SK-N-SH (cell line): Measurements from ENCODE around the gene ANO2. TPM values are rescaled to one million over a fixed set of nuclear protein-coding genes. Genes with fewer than 3 reads are reported as not detected.

Experiments used
- CTCF ChIA-PET: fragments of 300-600, 350-600 bp; formaldehyde crosslinking; extraction: SDS; loops from one replicate; lab custom pipeline; 2021; lab: Yijun Ruan, JAX
- POLR2A ChIA-PET: fragments of 350-600 bp; sonication (Branson Sonifier 250); formaldehyde crosslinking; extraction: SDS; loops from one replicate; lab custom pipeline; 2020; ENCODE audit warnings: antibody characterized with exemption, inconsistent platforms; lab: Yijun Ruan, JAX
- DNase-seq: peaks from one replicate; pipeline ENCODE4 v3.0.0; 2012
- H2AFZ ChIP-seq: fragments of 200-600 bp; sonication (generic); 2 replicates; pipeline ENCODE4 v1.8.1; 2016; ENCODE audit warnings: antibody characterized with exemption, mild to moderate bottlenecking, low read depth
- H3F3A ChIP-seq: fragments of 200-600 bp; sonication (generic); replicated peaks from 2 replicates; pipeline ENCODE3; 2016; ENCODE audit warnings: antibody characterized with exemption, mild to moderate bottlenecking; ENCODE audit not compliant: insufficient read depth
- H3K27ac ChIP-seq, 2 experiments: fragments of 200-500 bp in 1 of 2; fragments of 200-600 bp in 1 of 2; sonication (Bioruptor generic) in 1 of 2; sonication (generic), shearing (Covaris generic) in 1 of 2; 2 replicates each; pipeline versions ENCODE4 v1.5.1 to v1.6.1; 2014 to 2016; ENCODE audit warnings: low read depth in 2 of 2, inconsistent platforms in 1 of 2, low read length in 1 of 2, mild to moderate bottlenecking in 1 of 2, mixed read lengths in 1 of 2
- H3K27me3 ChIP-seq: fragments of 200-600 bp; sonication (generic), shearing (Covaris generic); 2 replicates; pipeline ENCODE4 v1.6.1; 2016; ENCODE audit warnings: mixed run types; ENCODE audit not compliant: insufficient read depth
- H3K36me3 ChIP-seq, 2 experiments: fragments of 200-500 bp in 1 of 2; fragments of 200-600 bp in 1 of 2; sonication (Bioruptor generic) in 1 of 2; sonication (generic) in 1 of 2; replicated peaks in 1 of 2; 2 replicates each; pipeline versions ENCODE3 to v1.5.1; 2014 to 2016; ENCODE audit warnings: low read length in 1 of 2, mild to moderate bottlenecking in 1 of 2; ENCODE audit not compliant: insufficient read depth in 2 of 2, control insufficient read depth in 1 of 2
- H3K4me1 ChIP-seq, 2 experiments: fragments of 200-500 bp in 1 of 2; fragments of 200-600 bp in 1 of 2; sonication (Bioruptor generic) in 1 of 2; sonication (generic), shearing (Covaris generic) in 1 of 2; 2 replicates each; pipeline versions ENCODE4 v1.5.1 to v1.6.1; 2014 to 2016; ENCODE audit warnings: low read depth in 1 of 2, low read length in 1 of 2, mixed run types in 1 of 2; ENCODE audit not compliant: insufficient read depth in 2 of 2, control insufficient read depth in 1 of 2
- H3K4me2 ChIP-seq: fragments of 200-600 bp; sonication (generic), shearing (Covaris generic); 2 replicates; pipeline ENCODE4 v1.6.1; 2017; ENCODE audit warnings: mixed run types
- H3K4me3 ChIP-seq, 2 experiments: fragments of 200-500 bp in 1 of 2; fragments of 200-600 bp in 1 of 2; sonication (Bioruptor generic) in 1 of 2; sonication (generic), shearing (Covaris generic) in 1 of 2; 2 replicates each; pipeline versions ENCODE4 v1.5.1 to v1.8.1; 2014 to 2016; ENCODE audit warnings: low read depth in 2 of 2, inconsistent platforms in 1 of 2, low read length in 1 of 2, mild to moderate bottlenecking in 1 of 2, mixed read lengths in 1 of 2, moderate library complexity in 1 of 2
- H3K79me2 ChIP-seq: fragments of 200-600 bp; sonication (generic); 2 replicates; pipeline ENCODE4 v1.8.1; 2017; ENCODE audit warnings: mild to moderate bottlenecking; ENCODE audit not compliant: insufficient read depth
- H3K9ac ChIP-seq: fragments of 200-600 bp; sonication (generic); 2 replicates; pipeline ENCODE4 v1.6.1; 2017; ENCODE audit warnings: mixed run types
- H3K9me2 ChIP-seq: fragments of 200-600 bp; sonication (generic); 2 replicates; pipeline ENCODE4 v1.6.1; 2017; ENCODE audit warnings: mixed run types
- H3K9me3 ChIP-seq: fragments of 200-600 bp; sonication (generic); 2 replicates; pipeline ENCODE4 v1.6.1; 2017; ENCODE audit warnings: mixed run types, mild to moderate bottlenecking, moderate library complexity
- H4K20me1 ChIP-seq: fragments of 200-600 bp; sonication (generic); 2 replicates; pipeline ENCODE4 v1.6.1; 2017; ENCODE audit warnings: mild to moderate bottlenecking, mixed run types; ENCODE audit not compliant: insufficient read depth
- CHD2 ChIP-seq: fragments of 150-350 bp; IDR thresholded peaks from 2 replicates; pipeline ENCODE4 v1.6.1; 2018; ENCODE audit warnings: low read length; ENCODE audit not compliant: partially characterized antibody
- EZH2phosphoT487 ChIP-seq: fragments of 200-600 bp; sonication (generic); IDR thresholded peaks from 2 replicates; pipeline ENCODE4 v1.6.1; 2017; ENCODE audit warnings: low read depth, mixed run types, mild to moderate bottlenecking, antibody characterized with exemption, moderate library complexity, borderline replicate concordance
- FOXM1 ChIP-seq: IDR thresholded peaks from 2 replicates; pipeline ENCODE4 v1.4.0; 2012; ENCODE audit warnings: low read depth, mild to moderate bottlenecking
- MEF2A ChIP-seq: IDR thresholded peaks from 2 replicates; pipeline ENCODE4 v1.4.0; 2012; ENCODE audit warnings: low read depth, borderline replicate concordance
- MXI1 ChIP-seq: IDR thresholded peaks from 2 replicates; pipeline ENCODE4 v1.6.1; 2012; ENCODE audit warnings: mild to moderate bottlenecking, low read depth, low read length, improper control_type of control experiment
- NRF1 ChIP-seq: IDR thresholded peaks from 2 replicates; pipeline ENCODE4 v1.6.1; 2012; ENCODE audit warnings: low read depth, mild to moderate bottlenecking, low read length
- RXRA ChIP-seq: IDR thresholded peaks from 2 replicates; pipeline ENCODE4 v1.4.0; 2012; ENCODE audit warnings: low read depth, mild to moderate bottlenecking, borderline replicate concordance
- TAF1 ChIP-seq: IDR thresholded peaks from 2 replicates; pipeline ENCODE4 v1.6.1; 2012; ENCODE audit warnings: low read depth, mild to moderate bottlenecking, low read length, moderate library complexity, borderline replicate concordance
- TCF12 ChIP-seq: IDR thresholded peaks from 2 replicates; pipeline ENCODE4 v1.4.0; 2012
- WGBS: methylation state at CpG from one replicate; pipeline ENCODE4 v1.1.6; 2017; ENCODE audit warnings: low lambda C conversion rate; 5-methylcytosine and 5-hydroxymethylcytosine counted together
- polyA plus RNA-seq, 3 experiments: library from polyadenylated mRNA; depleted of rRNA; stranded (reverse); fragments of >200 nt; gene quantifications; 2 replicates each; pipeline ENCODE4 v1.2.3, GENCODE V29; 2012
- TF ChIP-seq, protein P1 (sequence below): fragments of 150-350 bp; IDR thresholded peaks from 2 replicates; pipeline ENCODE4 v1.6.1; 2017; ENCODE audit warnings: antibody characterized with exemption, low read length, low read depth, borderline replicate concordance
- TF ChIP-seq, protein P2 (sequence below): fragments of 200-600 bp; sonication (generic); IDR thresholded peaks from 2 replicates; pipeline ENCODE4 v1.6.1; 2017; ENCODE audit warnings: antibody characterized with exemption, mild to moderate bottlenecking, moderate library complexity
- TF ChIP-seq, protein P3 (sequence below): IDR thresholded peaks from 2 replicates; pipeline ENCODE4 v1.4.0; 2012; ENCODE audit warnings: low read depth, borderline replicate concordance

ANO2 gene
- polyA plus RNA-seq, 1 of the 3 experiments (the other 2 are of a cell fraction) = not detected

DNA sequence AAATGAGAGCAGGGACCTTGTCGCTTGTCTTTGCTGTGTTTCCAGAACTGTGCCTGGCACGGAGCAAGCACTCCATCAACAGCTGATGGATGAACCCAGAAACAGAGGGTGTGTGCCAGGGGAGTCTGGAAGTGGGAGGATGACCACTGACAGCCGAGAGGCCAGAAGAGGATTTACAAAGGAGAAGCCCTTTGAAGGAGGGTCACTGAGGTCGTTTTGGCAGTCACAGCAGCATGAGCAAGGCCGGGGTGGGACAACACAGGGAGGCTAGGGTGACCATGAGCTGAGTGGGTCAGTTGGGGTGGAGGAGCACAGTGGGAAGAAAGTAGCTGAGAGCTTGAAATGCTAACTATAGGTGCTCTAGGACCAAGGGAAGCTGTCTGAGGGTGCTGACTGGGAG is 313.6 kb downstream of the ANO2 start:
- no peaks in the 10 kb centered on the region for H3F3A ChIP-seq
- H3K27ac ChIP-seq = no peak overlapping the region
- H3K4me3 ChIP-seq = no peak overlapping the region
- TF ChIP-seq MXI1 (no peak), EZH2phosphoT487 (no peak), TAF1 (no peak), FOXM1 (no peak), CHD2 (no peak), RXRA (no peak), MEF2A (no peak)
- TF ChIP-seq, protein P1, sequence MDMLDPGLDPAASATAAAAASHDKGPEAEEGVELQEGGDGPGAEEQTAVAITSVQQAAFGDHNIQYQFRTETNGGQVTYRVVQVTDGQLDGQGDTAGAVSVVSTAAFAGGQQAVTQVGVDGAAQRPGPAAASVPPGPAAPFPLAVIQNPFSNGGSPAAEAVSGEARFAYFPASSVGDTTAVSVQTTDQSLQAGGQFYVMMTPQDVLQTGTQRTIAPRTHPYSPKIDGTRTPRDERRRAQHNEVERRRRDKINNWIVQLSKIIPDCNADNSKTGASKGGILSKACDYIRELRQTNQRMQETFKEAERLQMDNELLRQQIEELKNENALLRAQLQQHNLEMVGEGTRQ = no peak
- TF ChIP-seq, protein P2, sequence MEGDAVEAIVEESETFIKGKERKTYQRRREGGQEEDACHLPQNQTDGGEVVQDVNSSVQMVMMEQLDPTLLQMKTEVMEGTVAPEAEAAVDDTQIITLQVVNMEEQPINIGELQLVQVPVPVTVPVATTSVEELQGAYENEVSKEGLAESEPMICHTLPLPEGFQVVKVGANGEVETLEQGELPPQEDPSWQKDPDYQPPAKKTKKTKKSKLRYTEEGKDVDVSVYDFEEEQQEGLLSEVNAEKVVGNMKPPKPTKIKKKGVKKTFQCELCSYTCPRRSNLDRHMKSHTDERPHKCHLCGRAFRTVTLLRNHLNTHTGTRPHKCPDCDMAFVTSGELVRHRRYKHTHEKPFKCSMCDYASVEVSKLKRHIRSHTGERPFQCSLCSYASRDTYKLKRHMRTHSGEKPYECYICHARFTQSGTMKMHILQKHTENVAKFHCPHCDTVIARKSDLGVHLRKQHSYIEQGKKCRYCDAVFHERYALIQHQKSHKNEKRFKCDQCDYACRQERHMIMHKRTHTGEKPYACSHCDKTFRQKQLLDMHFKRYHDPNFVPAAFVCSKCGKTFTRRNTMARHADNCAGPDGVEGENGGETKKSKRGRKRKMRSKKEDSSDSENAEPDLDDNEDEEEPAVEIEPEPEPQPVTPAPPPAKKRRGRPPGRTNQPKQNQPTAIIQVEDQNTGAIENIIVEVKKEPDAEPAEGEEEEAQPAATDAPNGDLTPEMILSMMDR = no peak
- TF ChIP-seq, protein P3, sequence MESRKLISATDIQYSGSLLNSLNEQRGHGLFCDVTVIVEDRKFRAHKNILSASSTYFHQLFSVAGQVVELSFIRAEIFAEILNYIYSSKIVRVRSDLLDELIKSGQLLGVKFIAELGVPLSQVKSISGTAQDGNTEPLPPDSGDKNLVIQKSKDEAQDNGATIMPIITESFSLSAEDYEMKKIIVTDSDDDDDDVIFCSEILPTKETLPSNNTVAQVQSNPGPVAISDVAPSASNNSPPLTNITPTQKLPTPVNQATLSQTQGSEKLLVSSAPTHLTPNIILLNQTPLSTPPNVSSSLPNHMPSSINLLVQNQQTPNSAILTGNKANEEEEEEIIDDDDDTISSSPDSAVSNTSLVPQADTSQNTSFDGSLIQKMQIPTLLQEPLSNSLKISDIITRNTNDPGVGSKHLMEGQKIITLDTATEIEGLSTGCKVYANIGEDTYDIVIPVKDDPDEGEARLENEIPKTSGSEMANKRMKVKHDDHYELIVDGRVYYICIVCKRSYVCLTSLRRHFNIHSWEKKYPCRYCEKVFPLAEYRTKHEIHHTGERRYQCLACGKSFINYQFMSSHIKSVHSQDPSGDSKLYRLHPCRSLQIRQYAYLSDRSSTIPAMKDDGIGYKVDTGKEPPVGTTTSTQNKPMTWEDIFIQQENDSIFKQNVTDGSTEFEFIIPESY = no peak
- TF ChIP-seq, all 33 proteins: peak for 0
- H2AFZ ChIP-seq = no peak overlapping the region
- H3K79me2 ChIP-seq = no peaks in the 10 kb centered on the region
- H3K4me2 ChIP-seq = no peak overlapping the region
- H3K4me1 ChIP-seq = no peaks in the 10 kb centered on the region
- POLR2A ChIA-PET = no interaction called here
- H3K9me3 ChIP-seq = no peaks in the 10 kb centered on the region
- no peak overlapping the region for H3K9ac ChIP-seq
- 0% methylated on average over 5 of the region's 5 CpGs for WGBS
- peaks cover 93% of the 10 kb centered on the region; the same call in 1 of the 2 replicates for H3K27me3 ChIP-seq
- CTCF ChIA-PET = no interaction called here
- no peaks in the 10 kb centered on the region for H3K9me2 ChIP-seq
- no peaks in the 10 kb centered on the region for H3K36me3 ChIP-seq
- H4K20me1 ChIP-seq = no peaks in the 10 kb centered on the region
- DNase-seq = no peak

DNA sequence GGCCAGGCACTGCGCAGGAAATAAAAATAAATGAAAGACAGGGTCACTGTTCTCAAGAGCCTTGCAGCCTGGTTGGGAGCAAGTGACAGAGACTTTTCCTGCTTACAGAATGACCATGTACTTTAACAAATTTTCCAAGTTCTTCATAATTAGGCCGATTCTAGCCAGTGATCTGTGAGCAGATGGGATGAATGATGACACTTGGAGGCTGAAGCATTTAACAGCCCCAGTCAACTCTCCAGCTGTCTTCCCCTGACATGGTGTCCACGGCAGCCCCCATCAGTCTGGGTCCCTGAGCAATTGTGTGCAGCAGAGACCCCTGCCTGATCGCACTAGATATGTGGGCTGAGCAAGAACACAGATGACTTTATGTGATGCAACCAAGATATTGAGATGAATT is 314.3 kb downstream of the ANO2 start:
- no peak for DNase-seq
- Histone ChIP-seq H3K79me2 (no peaks in the 10 kb centered on the region), H4K20me1 (no peaks in the 10 kb centered on the region), H3K4me1 (no peaks in the 10 kb centered on the region), H3K4me3 (no peak overlapping the region)
- CTCF ChIA-PET = no interaction called here
- TF ChIP-seq TCF12 (no peak), NRF1 (no peak)
- TF ChIP-seq, protein P2 = no peak
- TF ChIP-seq, protein P1 = no peak
- TF ChIP-seq, all 33 proteins: peak for 0
- no peak overlapping the region for H3K9ac ChIP-seq
- H3K9me3 ChIP-seq = no peaks in the 10 kb centered on the region
- no peak overlapping the region for H2AFZ ChIP-seq
- H3K9me2 ChIP-seq = no peaks in the 10 kb centered on the region
- POLR2A ChIA-PET = no interaction called here
- peaks cover 93% of the 10 kb centered on the region; the same call in 1 of the 2 replicates for H3K27me3 ChIP-seq
- 2% methylated on average over 4 of the region's 4 CpGs for WGBS
- H3K27ac ChIP-seq = no peak overlapping the region
- H3K4me2 ChIP-seq = no peak overlapping the region
- H3K36me3 ChIP-seq = no peaks in the 10 kb centered on the region
- H3F3A ChIP-seq = no peaks in the 10 kb centered on the region
